ENCODE results near the gene COPG2.

- TF ChIP-seq REST (IDR thresholded peaks at IDR 0.05) = no peak
- TF ChIP-seq CTCF (IDR thresholded peaks at IDR 0.05) = no peak
These were observed 102.2 kb downstream of the COPG2 start for GRCh38 chr7:130566168-130566897.

Data from A549 (cell line).